ENCODE results near the gene C3orf20. TPM values are rescaled to one million over a fixed set of nuclear protein-coding genes. Genes with fewer than 3 reads are reported as not detected.

C3orf20 gene
- under 1 TPM in 1 of 4 donors, not detected in 3; 0.11 TPM for total RNA-seq

DNA sequence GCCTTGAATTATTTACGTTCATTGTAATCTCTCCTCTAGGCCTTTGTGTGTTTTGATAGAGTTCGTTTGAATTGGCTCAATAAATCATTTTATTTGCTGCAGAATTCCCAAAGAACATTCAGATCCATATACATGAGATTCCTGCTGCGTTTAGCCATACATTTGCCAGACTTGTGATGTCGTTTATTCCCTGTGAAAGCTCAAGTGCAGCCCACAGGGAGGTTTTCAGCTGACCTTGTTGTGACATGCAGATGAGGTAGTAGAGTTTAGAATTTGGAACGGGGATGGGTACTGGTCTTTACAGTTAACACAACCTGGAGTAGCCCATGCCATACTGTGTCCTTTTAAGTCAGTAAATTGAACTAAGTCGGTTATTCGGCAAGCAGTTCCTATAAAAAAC is at the start of gene C3orf20:
Gene C3orf20 (plus strand): TSS at position 301 of the 400 bp plus-strand sequence. CDS start 7,573 bp downstream, outside the sequence.
- no peak for DNase-seq (ENCODE audit: extremely low spot score)
- no peak within 1 kb of the TSS for H3K4me3 ChIP-seq
- H3K9me3 ChIP-seq, result no peaks in the 10 kb centered on the region
- no peaks in the 10 kb centered on the region for H3K4me1 ChIP-seq
- no peaks in the 10 kb centered on the region for H3K27me3 ChIP-seq
- H3K27ac ChIP-seq (replicated peaks in 1 of 4), result no peak within 1 kb of the TSS
- TF ChIP-seq EP300 (IDR thresholded peaks at IDR 0.05) (no peak), POLR2AphosphoS5 (IDR thresholded peaks at IDR 0.05) (no peak), POLR2A (IDR thresholded peaks at IDR 0.05; ENCODE audit: low read depth) (no peak)
- TF ChIP-seq, protein P1, sequence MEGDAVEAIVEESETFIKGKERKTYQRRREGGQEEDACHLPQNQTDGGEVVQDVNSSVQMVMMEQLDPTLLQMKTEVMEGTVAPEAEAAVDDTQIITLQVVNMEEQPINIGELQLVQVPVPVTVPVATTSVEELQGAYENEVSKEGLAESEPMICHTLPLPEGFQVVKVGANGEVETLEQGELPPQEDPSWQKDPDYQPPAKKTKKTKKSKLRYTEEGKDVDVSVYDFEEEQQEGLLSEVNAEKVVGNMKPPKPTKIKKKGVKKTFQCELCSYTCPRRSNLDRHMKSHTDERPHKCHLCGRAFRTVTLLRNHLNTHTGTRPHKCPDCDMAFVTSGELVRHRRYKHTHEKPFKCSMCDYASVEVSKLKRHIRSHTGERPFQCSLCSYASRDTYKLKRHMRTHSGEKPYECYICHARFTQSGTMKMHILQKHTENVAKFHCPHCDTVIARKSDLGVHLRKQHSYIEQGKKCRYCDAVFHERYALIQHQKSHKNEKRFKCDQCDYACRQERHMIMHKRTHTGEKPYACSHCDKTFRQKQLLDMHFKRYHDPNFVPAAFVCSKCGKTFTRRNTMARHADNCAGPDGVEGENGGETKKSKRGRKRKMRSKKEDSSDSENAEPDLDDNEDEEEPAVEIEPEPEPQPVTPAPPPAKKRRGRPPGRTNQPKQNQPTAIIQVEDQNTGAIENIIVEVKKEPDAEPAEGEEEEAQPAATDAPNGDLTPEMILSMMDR (IDR thresholded peaks at IDR 0.05), result no peak
- WGBS, result 62% methylated on average over 7 of the region's 7 CpGs
- intact Hi-C loops (cut with DNase I), result loop anchor here (5.0 kb wide), 2 partner anchors 102 to 247 kb away; no protein-coding TSS in a partner anchor
- peaks cover 24 to 35% (median 31%) of the 10 kb centered on the region in 4 donors for H3K36me3 ChIP-seq

DNA sequence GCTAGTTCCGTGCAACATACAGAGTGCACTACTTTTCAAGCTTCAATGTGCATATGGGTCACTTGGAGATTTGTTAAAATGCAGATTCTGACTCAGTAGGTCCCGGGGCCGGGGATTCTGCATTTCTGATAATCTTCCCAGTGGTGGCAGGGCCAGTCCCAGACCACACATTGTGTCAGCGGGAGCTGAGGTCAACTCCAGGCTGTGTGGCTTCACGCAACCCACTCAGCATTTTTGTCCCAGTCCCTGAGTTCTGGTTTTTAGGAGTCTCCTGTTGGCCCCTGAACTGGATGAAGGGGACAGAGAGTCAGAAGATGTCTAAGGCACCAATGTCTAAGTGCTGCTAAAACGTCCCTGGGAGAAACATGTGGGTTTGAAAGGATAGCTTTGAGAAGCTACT is 49.5 kb upstream of the C3orf20 start:
- no peak for TF ChIP-seq POLR2AphosphoS5 (IDR thresholded peaks at IDR 0.05)
- no peak for TF ChIP-seq POLR2A (IDR thresholded peaks at IDR 0.05; ENCODE audit: low read depth)
- TF ChIP-seq EP300 (IDR thresholded peaks at IDR 0.05), result no peak
- TF ChIP-seq, protein P1 (IDR thresholded peaks at IDR 0.05), result no peak
- Histone ChIP-seq H3K9me3 (peaks cover 0 to 4% (median 0%) of the 10 kb centered on the region in 4 donors), H3K27ac (replicated peaks in 1 of 4) (no peak overlapping the region), H3K27me3 (peaks cover 0 to 29% (median 0%) of the 10 kb centered on the region in 4 donors), H3K4me1 (no peaks in the 10 kb centered on the region), H3K36me3 (no peaks in the 10 kb centered on the region), H3K4me3 (no peak overlapping the region)
- whole genome bisulfite sequencing, result 83% methylated on average over 6 of the region's 6 CpGs
- intact Hi-C loops (cut with DNase I), result no loop called here
- no peak for DNase-seq (ENCODE audit: extremely low spot score)

DNA sequence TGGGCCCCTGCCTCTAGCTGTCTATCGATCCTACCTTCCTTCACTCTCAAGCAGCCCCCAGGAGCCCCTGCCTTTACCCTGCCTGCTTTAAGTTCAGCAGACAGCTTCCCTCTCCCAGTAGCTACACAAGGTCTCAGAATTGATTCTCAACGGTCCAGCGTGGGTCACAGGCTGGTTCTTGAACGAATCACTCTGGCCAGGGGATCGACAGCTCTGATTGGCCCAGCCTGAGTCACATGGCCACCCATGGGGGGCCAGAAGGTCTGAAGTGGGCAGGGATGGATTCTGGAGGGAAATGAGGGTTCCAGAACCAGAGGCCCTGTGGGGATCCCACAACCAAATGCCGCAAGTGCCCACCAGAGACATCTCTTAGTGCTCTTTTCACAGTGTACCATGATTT is 47.1 kb upstream of the C3orf20 start:
- intact Hi-C loops (cut with DNase I), result no loop called here
- Histone ChIP-seq H3K4me1 (no peaks in the 10 kb centered on the region), H3K36me3 (no peaks in the 10 kb centered on the region), H3K27ac (replicated peaks in 1 of 4) (no peak overlapping the region), H3K4me3 (no peak overlapping the region), H3K27me3 (peaks cover 0 to 29% (median 0%) of the 10 kb centered on the region in 4 donors), H3K9me3 (peaks cover 0 to 4% (median 0%) of the 10 kb centered on the region in 4 donors)
- no peak for DNase-seq (ENCODE audit: extremely low spot score)
- WGBS, result 96% methylated on average over 5 of the region's 6 CpGs
- TF ChIP-seq, protein P1 (IDR thresholded peaks at IDR 0.05), result no peak
- TF ChIP-seq POLR2A (IDR thresholded peaks at IDR 0.05; ENCODE audit: low read depth), result no peak
- TF ChIP-seq EP300 (IDR thresholded peaks at IDR 0.05), result no peak

- TF ChIP-seq POLR2AphosphoS5 (IDR thresholded peaks at IDR 0.05), result no peak
- TF ChIP-seq EP300 (IDR thresholded peaks at IDR 0.05), result no peak
- TF ChIP-seq, protein P1 (IDR thresholded peaks at IDR 0.05), result no peak
- Histone ChIP-seq H3K27me3 (peaks cover 0 to 29% (median under 1%) of the 10 kb centered on the region in 4 donors), H3K36me3 (no peaks in the 10 kb centered on the region), H3K9me3 (peaks cover 0 to 4% (median 0%) of the 10 kb centered on the region in 4 donors), H3K4me3 (no peak overlapping the region), H3K4me1 (no peaks in the 10 kb centered on the region), H3K27ac (replicated peaks in 1 of 4) (no peak overlapping the region)
- 84% methylated on average over 4 of the region's 4 CpGs for WGBS
- intact Hi-C loops (cut with DNase I), result no loop called here
- no peak for DNase-seq (ENCODE audit: extremely low spot score)
Measured at GRCh38 chr3:14628406-14628805, 46.5 kb upstream of the C3orf20 start.
